Upper lobe of left lung (tissue), 6 donors: ENCODE measurements around the gene MCTP2. TPM values are rescaled to one million over a fixed set of nuclear protein-coding genes. Genes with fewer than 3 reads are reported as not detected.

ENCODE experiments used
- ATAC-seq, 2 donors: fragments of 200-7000 bp; cut with Tn5 transposase; one replicate each; pipeline ENCODE4 v1.9.1; 2022; ENCODE audit warnings: mild to moderate bottlenecking in 2 of 2, moderate library complexity in 2 of 2; ENCODE audit not compliant: low FRiP score in 2 of 2
- DNase-seq, 2 donors: peaks; one replicate each; pipeline ENCODE4 v3.0.0-alpha.2; 2019 to 2020
- H3K27ac ChIP-seq, 4 donors: fragments of 200-600 bp; sonication (generic); one replicate each; pipeline ENCODE4 v1.5.1; 2016 to 2019
- H3K27me3 ChIP-seq, 4 donors: fragments of 200-600 bp; sonication (generic); one replicate each; pipeline ENCODE4 v1.5.1; 2017 to 2019
- H3K36me3 ChIP-seq, 4 donors: fragments of 200-600 bp; sonication (generic); one replicate each; pipeline ENCODE4 v1.5.1; 2016 to 2019
- H3K4me1 ChIP-seq, 4 donors: fragments of 200-600 bp; sonication (generic); one replicate each; pipeline ENCODE4 v1.5.1; 2018 to 2019
- H3K4me3 ChIP-seq, 4 donors: fragments of 200-600 bp; sonication (generic); one replicate each; pipeline ENCODE4 v1.5.1; 2017 to 2019; ENCODE audit warnings: mild to moderate bottlenecking in 2 of 4, moderate library complexity in 1 of 4
- H3K9me3 ChIP-seq, 4 donors: fragments of 200-600 bp; sonication (generic); one replicate each; pipeline ENCODE4 v1.5.1; 2018 to 2019
- EP300 ChIP-seq, 4 donors: sonication (generic); formaldehyde crosslinking; IDR thresholded peaks; one replicate each; pipeline ENCODE4 v1.5.1; 2017; ENCODE audit warnings: antibody characterized with exemption in 4 of 4, control low read depth in 2 of 4
- POLR2A ChIP-seq, 4 donors: fragments of 450-650 bp; IDR thresholded peaks; one replicate each; pipeline ENCODE4 v1.5.1; 2016 to 2017; ENCODE audit warnings: antibody characterized with exemption in 4 of 4, mild to moderate bottlenecking in 2 of 4
- POLR2AphosphoS5 ChIP-seq, 2 donors: sonication (generic); formaldehyde crosslinking; IDR thresholded peaks; one replicate each; pipeline ENCODE4 v1.5.1; 2017; ENCODE audit warnings: antibody characterized with exemption in 2 of 2
- WGBS, 2 donors: methylation state at CpG; one replicate each; pipeline ENCODE4 v1.1.5; 2017 to 2018; 5-methylcytosine and 5-hydroxymethylcytosine counted together
- total RNA-seq, 6 donors: library from RNA; depleted of rRNA in 4 of 6; stranded (reverse); fragments of >200 nt in 4 of 6; gene quantifications; one replicate each; pipeline versions ENCODE4 v1.1.0 to v1.2.1, GENCODE V29; 2016 to 2021
- TF ChIP-seq, protein P1 (sequence below), 6 experiments: fragments of 450-650 bp in 4 of 6; fragments of 200-600 bp in 2 of 6; sonication (generic) in 2 of 6; IDR thresholded peaks; one replicate each; pipeline ENCODE4 v1.5.1; 2016 to 2019; ENCODE audit warnings: antibody characterized with exemption in 6 of 6
- donor health status: DM: no; HTN: no; CAD: no; lungs with moderate emphysema.
- donor health status: DM: no; HTN: yes; CAD: no; lungs with severe emphysema.

Gene MCTP2
- total RNA-seq, 6 donors from 2014 or later: 33.4 to 64.8 (median 48.5) TPM

DNA sequence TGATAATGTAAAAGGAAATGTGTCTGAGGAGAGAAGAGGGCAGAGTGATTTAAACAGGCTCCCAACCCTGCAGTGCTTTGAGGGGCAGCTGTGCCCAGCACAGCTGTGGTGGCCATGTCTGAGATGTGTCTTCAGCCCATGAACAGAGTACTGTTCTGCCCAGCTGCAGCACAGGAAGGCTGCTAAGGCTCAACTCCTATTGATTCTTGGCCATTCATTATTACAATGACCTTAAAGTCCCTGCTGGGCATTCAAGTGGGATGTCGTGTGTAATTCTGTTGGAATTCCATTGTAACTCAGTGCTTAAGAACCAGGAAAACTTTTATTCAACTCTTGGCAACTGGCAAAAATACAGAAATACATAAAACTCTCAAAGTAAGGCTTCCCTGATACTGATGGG lies 229.3 kb downstream of the MCTP2 start:
- ATAC-seq: no peak
- 77 to 90% methylated on average over 1 of the region's 1 CpG for WGBS, 2 donors
- peaks cover 0 to 9% (median 0%) of the 10 kb centered on the region in 4 donors for H3K36me3 ChIP-seq
- H3K27me3 ChIP-seq: no peaks in the 10 kb centered on the region
- H3K27ac ChIP-seq: no peak overlapping the region
- TF ChIP-seq, protein P1, sequence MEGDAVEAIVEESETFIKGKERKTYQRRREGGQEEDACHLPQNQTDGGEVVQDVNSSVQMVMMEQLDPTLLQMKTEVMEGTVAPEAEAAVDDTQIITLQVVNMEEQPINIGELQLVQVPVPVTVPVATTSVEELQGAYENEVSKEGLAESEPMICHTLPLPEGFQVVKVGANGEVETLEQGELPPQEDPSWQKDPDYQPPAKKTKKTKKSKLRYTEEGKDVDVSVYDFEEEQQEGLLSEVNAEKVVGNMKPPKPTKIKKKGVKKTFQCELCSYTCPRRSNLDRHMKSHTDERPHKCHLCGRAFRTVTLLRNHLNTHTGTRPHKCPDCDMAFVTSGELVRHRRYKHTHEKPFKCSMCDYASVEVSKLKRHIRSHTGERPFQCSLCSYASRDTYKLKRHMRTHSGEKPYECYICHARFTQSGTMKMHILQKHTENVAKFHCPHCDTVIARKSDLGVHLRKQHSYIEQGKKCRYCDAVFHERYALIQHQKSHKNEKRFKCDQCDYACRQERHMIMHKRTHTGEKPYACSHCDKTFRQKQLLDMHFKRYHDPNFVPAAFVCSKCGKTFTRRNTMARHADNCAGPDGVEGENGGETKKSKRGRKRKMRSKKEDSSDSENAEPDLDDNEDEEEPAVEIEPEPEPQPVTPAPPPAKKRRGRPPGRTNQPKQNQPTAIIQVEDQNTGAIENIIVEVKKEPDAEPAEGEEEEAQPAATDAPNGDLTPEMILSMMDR (IDR thresholded peaks at IDR 0.05): no peak
- TF ChIP-seq EP300 (IDR thresholded peaks at IDR 0.05) (no peak), POLR2A (IDR thresholded peaks at IDR 0.05) (no peak), POLR2AphosphoS5 (IDR thresholded peaks at IDR 0.05) (no peak)
- DNase-seq: no peak
- no peak overlapping the region for H3K4me3 ChIP-seq
- no peaks in the 10 kb centered on the region for H3K9me3 ChIP-seq
- no peaks in the 10 kb centered on the region for H3K4me1 ChIP-seq

DNA sequence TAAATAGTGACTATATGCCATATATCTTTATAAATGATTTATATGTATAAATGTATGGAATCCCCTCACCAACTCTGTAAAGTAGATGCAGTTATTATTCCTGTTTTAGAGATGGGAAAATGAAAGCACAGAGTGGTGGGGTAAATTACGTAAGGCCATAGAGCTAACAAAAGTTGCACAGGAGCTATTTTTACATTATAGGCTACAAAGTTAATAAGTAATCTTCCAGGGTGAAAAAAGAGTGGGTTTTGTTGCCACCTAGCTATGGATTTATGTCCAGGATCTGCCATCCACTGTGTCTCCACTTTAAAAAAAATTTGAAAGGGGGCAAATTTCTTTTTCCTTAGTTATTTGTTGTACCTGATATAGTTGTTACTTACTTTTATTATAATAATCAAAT lies 235.7 kb downstream of the MCTP2 start:
- 78 to 88% methylated on average over 1 of the region's 1 CpG for WGBS, 2 donors
- no peak overlapping the region for H3K4me3 ChIP-seq
- ATAC-seq: no peak

DNA sequence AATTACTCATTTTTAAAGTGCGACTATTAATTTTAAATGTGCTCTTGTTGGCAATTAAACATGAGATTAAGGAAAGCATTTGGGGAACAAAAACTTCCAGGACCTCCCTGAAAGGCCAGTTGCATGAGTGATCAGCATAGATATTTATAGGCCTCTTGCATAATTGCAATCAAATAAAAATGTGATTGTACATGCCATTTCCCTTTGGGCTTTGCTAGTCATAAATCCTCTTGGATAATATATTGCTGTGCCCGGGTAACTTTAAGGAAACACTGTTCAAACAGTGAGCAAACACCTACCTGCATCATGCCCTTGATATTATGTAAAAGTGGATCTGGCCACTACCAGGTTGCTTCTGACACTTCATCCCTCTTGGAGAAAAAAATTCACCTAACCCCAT lies 239.1 kb downstream of the MCTP2 start:
- no peak overlapping the region for H3K4me3 ChIP-seq
- 43 to 44% methylated on average over 2 of the region's 2 CpGs for WGBS, 2 donors
- H3K36me3 ChIP-seq: peaks cover 0 to 4% (median 0%) of the 10 kb centered on the region in 4 donors
- H3K9me3 ChIP-seq: no peaks in the 10 kb centered on the region
- H3K27ac ChIP-seq: no peak overlapping the region
- TF ChIP-seq, protein P1 (IDR thresholded peaks at IDR 0.05): no peak
- TF ChIP-seq EP300 (IDR thresholded peaks at IDR 0.05): no peak
- TF ChIP-seq POLR2A (IDR thresholded peaks at IDR 0.05): no peak
- no peak for TF ChIP-seq POLR2AphosphoS5 (IDR thresholded peaks at IDR 0.05)
- peaks cover 0 to 7% (median 0%) of the 10 kb centered on the region in 4 donors for H3K4me1 ChIP-seq
- H3K27me3 ChIP-seq: no peaks in the 10 kb centered on the region
- no peak for ATAC-seq
- no peak for DNase-seq

More for the DNA sequence above, 235.7 kb downstream of the MCTP2 start:
- no peaks in the 10 kb centered on the region for H3K27me3 ChIP-seq
- no peak for DNase-seq
- TF ChIP-seq POLR2AphosphoS5 (IDR thresholded peaks at IDR 0.05) (no peak), POLR2A (IDR thresholded peaks at IDR 0.05) (no peak)
- TF ChIP-seq, protein P1 (IDR thresholded peaks at IDR 0.05): no peak
- H3K9me3 ChIP-seq: no peaks in the 10 kb centered on the region
- H3K4me1 ChIP-seq: peaks cover 0 to 7% (median 0%) of the 10 kb centered on the region in 4 donors
- no peak overlapping the region for H3K27ac ChIP-seq
- H3K36me3 ChIP-seq: peaks cover 0 to 4% (median 0%) of the 10 kb centered on the region in 4 donors

DNA sequence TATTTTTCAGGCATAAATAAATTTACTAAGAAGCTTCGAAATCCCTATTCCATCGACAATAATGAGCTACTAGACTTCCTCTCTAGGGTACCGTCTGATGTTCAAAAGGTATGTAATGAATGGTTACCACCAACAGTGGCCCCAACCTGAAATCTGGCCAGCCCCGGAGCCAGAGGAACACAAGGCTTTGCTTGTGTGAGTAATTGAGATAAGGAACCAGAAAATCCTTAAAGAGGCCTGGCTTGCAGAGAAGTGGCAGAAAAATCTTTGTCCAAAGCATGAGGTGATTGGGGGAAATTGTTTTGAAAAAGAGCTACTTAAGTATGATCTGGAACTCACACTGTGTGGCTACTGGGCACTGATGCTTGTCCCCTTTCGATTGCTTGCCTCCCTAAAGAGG lies 245.3 kb downstream of the MCTP2 start:
- WGBS, 2 donors: 74 to 76% methylated on average over 5 of the region's 5 CpGs
- H3K36me3 ChIP-seq: peaks cover 0 to 35% (median 6%) of the 10 kb centered on the region in 4 donors

More for the DNA sequence above, 245.3 kb downstream of the MCTP2 start:
- DNase-seq (no peak), ATAC-seq (no peak)
- Histone ChIP-seq H3K27me3 (no peaks in the 10 kb centered on the region), H3K4me1 (no peaks in the 10 kb centered on the region), H3K4me3 (no peak overlapping the region), H3K27ac (no peak overlapping the region), H3K9me3 (no peaks in the 10 kb centered on the region)
- TF ChIP-seq, protein P1 (IDR thresholded peaks at IDR 0.05): no peak
- TF ChIP-seq POLR2A (IDR thresholded peaks at IDR 0.05) (no peak), EP300 (IDR thresholded peaks at IDR 0.05) (no peak), POLR2AphosphoS5 (IDR thresholded peaks at IDR 0.05) (no peak)
